Subcutaneous adipose tissue (tissue), 4 donors: ENCODE data around the gene ITIH3. TPM values are rescaled to one million over a fixed set of nuclear protein-coding genes. Genes with fewer than 3 reads are reported as not detected.

Source experiments
- CTCF ChIP-seq: fragments of 450-650 bp; IDR thresholded peaks from one replicate; pipeline ENCODE4 v1.5.1; 2016; ENCODE audit warnings: low read depth, mild to moderate bottlenecking, control low read depth, antibody characterized with exemption, moderate library complexity
- total RNA-seq, 4 donors: library from RNA; depleted of rRNA; stranded (reverse); fragments of >200 nt; gene quantifications; one replicate each; pipeline ENCODE4 v1.1.0, GENCODE V29; 2016

Gene ITIH3
- total RNA-seq, 4 donors from 2014 or later, result 0.44 to 4.6 (median 2.1) TPM; not detected in 1

- no peak for TF ChIP-seq CTCF
Measured at GRCh38 chr3:52847726-52848125, 53.1 kb downstream of the ITIH3 start.

GRCh38 chr3:52848617-52849016 is 54.0 kb downstream of the ITIH3 start:
- TF ChIP-seq CTCF, result no peak

- TF ChIP-seq CTCF, result no peak
Measured at GRCh38 chr3:52849656-52850055, 55.1 kb downstream of the ITIH3 start.

GRCh38 chr3:52851348-52851747 is 56.8 kb downstream of the ITIH3 start:
- TF ChIP-seq CTCF, result no peak

- TF ChIP-seq CTCF, result no peak
Measured at GRCh38 chr3:52852419-52852818, 57.8 kb downstream of the ITIH3 start.

GRCh38 chr3:52854013-52854412 is 59.4 kb downstream of the ITIH3 start:
- no peak for TF ChIP-seq CTCF

GRCh38 chr3:52856666-52857065 is 62.1 kb downstream of the ITIH3 start:
- TF ChIP-seq CTCF, result no peak
